Brain microvascular endothelial cell (primary cell): ENCODE measurements around the gene FEV.
A peak's percentile ranks its signal among the peaks of the same experiment; 100 is the strongest.

ENCODE experiments used
- DNase-seq: peaks from one replicate; pipeline ENCODE4 v3.0.0-alpha.2; 2020
- H3K27ac ChIP-seq: fragments of 250-450 bp; sonication (Bioruptor Pico); 2 replicates; pipeline ENCODE4 v1.5.1; 2020; ENCODE audit warnings: mild to moderate bottlenecking, moderate library complexity
- H3K27me3 ChIP-seq: fragments of 250-450 bp; sonication (Bioruptor Pico); replicated peaks from 2 replicates; pipeline ENCODE4 v1.5.1; 2020; ENCODE audit warnings: mild to moderate bottlenecking
- H3K36me3 ChIP-seq: fragments of 250-450 bp; sonication (Bioruptor Pico); replicated peaks from 2 replicates; pipeline ENCODE4 v1.5.1; 2020; ENCODE audit warnings: mild to moderate bottlenecking
- H3K4me3 ChIP-seq: 2 replicates; pipeline ENCODE4 v1.5.1; 2011; ENCODE audit warnings: low read depth, mild to moderate bottlenecking, control low read depth, low read length, moderate library complexity
- in situ Hi-C: cut with HindIII; loops from 2 replicates; pipeline ENCODE4 v1.10.0; 2017; ENCODE audit warnings: low sequenced_read_pairs, low pct_ligation_motif_present
- TF ChIP-seq, protein P1 (sequence below): IDR thresholded peaks from 2 replicates; pipeline ENCODE4 v1.5.1; 2011; ENCODE audit warnings: low read depth, mild to moderate bottlenecking, moderate library complexity, low read length, control low read depth, inconsistent platforms; ENCODE audit errors: missing control alignments

Gene FEV

DNA sequence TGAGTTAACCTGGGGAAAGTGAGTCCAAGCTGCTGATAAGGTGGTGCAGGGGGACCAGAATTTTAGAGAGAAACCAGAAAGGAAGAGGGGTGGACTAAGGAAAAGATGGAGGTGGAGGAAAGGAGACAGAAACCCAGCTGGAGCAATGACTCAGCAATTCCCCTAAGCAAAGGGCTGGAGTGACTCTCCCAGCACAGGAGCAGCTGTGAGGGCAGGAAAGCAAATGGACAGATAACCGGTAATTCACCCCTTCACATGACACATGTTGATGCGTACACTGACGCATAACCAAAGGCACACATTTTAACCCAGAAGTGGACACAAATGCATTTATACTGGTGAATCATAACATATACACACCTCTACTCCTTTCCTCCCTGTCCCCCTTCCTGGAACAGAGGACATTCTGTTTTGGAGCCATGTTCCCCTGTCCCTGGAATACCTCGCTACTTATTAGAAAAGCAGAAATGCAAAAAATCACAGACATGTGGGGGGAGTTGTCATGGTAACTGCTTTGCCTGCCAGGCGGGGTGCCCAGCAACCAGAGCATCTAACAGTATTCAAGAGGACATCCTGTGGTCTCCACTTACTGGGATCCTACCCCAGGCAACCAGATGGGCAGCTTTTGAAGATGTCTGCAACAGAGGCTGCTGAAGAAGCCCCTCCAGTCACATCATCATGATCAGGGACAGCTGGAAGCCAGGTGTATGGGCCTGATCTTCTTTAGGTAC, 20.8 kb downstream of the FEV start:
- in situ Hi-C loops, result no loop called here
- H3K27me3 ChIP-seq, result peaks cover 37% of the 10 kb centered on the region
- H3K36me3 ChIP-seq, result no peaks in the 10 kb centered on the region
- H3K4me3 ChIP-seq, result no peak overlapping the region
- H3K27ac ChIP-seq, result no peak overlapping the region
- peak; percentile 58 for DNase-seq
- TF ChIP-seq, protein P1, sequence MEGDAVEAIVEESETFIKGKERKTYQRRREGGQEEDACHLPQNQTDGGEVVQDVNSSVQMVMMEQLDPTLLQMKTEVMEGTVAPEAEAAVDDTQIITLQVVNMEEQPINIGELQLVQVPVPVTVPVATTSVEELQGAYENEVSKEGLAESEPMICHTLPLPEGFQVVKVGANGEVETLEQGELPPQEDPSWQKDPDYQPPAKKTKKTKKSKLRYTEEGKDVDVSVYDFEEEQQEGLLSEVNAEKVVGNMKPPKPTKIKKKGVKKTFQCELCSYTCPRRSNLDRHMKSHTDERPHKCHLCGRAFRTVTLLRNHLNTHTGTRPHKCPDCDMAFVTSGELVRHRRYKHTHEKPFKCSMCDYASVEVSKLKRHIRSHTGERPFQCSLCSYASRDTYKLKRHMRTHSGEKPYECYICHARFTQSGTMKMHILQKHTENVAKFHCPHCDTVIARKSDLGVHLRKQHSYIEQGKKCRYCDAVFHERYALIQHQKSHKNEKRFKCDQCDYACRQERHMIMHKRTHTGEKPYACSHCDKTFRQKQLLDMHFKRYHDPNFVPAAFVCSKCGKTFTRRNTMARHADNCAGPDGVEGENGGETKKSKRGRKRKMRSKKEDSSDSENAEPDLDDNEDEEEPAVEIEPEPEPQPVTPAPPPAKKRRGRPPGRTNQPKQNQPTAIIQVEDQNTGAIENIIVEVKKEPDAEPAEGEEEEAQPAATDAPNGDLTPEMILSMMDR, result no peak

DNA sequence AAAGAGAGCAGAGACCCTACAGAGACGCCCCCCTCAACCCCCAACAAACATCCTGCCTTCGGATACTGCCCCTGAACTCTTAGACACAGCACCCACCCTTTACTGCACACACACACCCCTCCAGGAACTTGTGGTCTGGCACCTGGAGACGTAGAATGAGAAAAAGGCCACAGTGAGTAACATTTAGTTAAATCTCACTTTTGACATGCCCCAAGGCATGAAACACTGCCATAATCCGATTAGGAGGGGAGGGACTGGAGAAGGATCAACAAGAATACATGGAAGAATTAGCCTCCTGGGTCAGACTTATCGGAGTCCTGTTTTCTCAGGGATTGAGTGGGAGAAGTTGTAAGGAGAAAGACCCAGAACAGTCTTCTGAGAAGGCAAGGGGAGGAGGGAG, 21.4 kb downstream of the FEV start:
- in situ Hi-C loops, result no loop called here
- Histone ChIP-seq H3K4me3 (no peak overlapping the region), H3K27ac (no peak overlapping the region), H3K36me3 (no peaks in the 10 kb centered on the region), H3K27me3 (peaks cover 43% of the 10 kb centered on the region)
- TF ChIP-seq, protein P1, result no peak
- DNase-seq, result no peak

DNA sequence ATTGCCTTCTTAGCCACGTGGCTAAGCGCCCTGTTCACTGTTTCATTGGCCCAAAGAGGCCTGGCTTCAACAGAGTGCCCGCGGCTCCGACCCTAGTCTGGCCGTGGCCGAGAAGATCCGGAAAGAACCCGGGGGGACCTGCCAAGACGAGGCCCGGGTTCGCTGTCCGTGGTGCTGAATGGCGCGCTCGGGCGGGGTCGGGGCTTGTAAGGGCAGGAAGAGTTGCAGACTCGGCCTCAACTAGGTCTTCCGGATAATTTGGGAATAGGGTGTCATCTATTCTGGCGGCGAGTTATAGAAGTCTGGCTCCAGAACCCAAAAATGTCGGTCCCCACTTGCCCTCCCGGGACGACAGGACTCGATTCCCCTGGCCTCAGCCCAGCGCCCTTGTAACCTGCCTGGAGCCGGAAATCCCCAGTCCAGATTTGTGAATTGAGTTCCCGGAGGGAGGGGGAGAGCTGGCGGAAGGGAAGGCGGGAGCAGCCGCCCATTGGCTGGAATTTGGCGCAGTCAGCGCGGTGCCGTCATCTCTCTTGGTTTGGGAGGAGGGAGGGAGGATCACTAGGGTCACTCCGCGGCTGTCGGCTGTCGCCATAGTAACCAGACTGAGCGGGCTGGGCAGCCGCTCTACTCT, 22.0 kb downstream of the FEV start:
- Histone ChIP-seq H3K27me3 (peaks cover 48% of the 10 kb centered on the region), H3K27ac (no peak overlapping the region), H3K4me3 (peak overlapping the region; percentile 24), H3K36me3 (no peaks in the 10 kb centered on the region)
- in situ Hi-C loops, result no loop called here
- DNase-seq, result peak; percentile 14
- TF ChIP-seq, protein P1, result no peak

DNA sequence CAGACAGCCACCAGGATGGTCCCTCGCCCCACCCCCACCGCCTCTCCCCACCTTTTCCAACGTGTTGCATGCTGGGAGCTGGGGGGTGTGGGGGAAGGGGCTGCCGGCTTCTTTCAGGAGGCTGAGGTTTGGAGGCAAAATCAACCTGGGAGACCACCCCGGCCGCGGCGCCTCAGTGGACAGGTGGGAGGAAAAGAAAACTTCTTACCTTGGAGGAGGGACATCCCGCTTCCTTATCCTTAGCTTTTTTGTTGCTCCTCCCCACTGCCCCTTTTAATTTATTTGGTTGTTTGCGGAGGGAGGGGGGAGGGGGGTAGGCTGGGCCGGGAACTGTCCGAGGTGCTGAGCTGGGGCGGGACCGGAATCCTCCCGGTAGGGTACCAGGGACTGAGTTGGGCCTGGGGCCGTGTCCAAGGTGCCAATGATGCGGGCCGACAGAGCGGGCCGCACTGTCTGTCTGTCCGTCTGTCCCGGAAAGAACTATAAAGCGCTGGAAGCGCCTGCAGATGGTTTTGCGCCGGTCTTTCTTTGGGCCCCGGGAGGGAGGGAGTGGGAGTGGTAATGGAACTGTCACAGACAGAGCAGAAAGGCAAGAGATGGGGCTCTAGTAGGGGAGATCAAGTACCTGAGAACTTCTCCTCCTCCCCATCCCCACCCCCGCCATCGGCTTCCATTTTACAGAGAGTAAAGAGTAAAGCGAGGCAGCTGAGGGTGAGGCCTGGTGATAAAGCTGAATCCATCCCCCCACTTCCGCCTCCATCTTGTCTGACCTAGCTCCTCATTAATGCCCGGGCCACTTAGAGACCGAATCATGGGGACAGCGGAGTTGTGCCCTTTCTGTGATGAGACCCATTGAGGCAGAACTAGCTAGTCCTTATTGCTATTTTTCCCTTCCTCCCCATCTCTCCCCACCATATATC, 23.1 kb downstream of the FEV start:
- no peak overlapping the region for H3K27ac ChIP-seq
- peaks cover 53% of the 10 kb centered on the region for H3K27me3 ChIP-seq
- H3K36me3 ChIP-seq, result no peaks in the 10 kb centered on the region
- in situ Hi-C loops, result no loop called here
- H3K4me3 ChIP-seq, result no peak overlapping the region
- no peak for DNase-seq
- TF ChIP-seq, protein P1, result no peak

DNA sequence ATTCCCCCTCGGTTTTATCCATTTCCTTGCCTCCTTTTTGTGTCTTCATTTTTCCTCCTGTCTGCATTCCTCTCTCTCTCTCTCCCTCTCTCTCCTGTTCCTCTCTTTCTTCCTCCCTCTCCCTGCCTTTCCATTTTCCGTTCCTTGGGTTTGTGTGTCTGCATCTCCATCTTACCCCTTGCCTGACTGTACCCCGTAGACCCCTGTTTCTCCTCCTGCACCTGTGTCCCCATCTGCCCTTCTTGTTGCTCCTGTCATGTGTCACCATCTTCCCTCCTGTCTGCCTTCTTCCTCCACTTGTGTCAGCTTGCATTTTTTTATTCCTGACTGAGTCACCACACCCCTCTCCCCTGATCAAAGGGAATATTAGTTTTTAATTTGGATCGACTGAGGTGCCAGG, 23.8 kb downstream of the FEV start:
- TF ChIP-seq, protein P1, result no peak
- no peaks in the 10 kb centered on the region for H3K36me3 ChIP-seq
- H3K27ac ChIP-seq, result no peak overlapping the region
- H3K27me3 ChIP-seq, result peaks cover 53% of the 10 kb centered on the region
- in situ Hi-C loops, result no loop called here
- no peak overlapping the region for H3K4me3 ChIP-seq
- DNase-seq, result no peak
